Measurements from ENCODE around the gene CELA1.

Gene CELA1

DNA sequence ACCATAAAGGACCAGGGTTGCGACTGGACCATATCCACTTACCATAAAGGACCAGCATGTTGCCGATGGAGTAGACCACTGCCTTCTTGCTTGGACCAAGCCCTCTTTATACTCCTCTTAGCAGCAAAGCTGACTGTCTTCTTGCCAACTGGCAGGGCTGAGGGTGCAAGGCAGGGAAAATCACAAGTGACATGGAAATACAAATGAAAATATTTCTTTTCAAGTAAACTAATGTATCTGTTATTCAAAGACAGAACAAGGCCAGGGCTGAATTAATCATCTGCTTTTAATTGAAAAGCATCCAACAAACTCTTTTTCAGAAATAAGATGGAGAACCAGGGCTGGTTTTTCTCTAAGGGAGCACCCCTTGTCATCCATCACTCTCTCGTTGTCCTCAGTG, at the start of gene CELA1:
TSS of gene CELA1 (minus strand) at position 99 of the 400 bp plus-strand sequence. CDS start at position 58, 41 bp downstream.
- DNase-seq, result no peak

DNA sequence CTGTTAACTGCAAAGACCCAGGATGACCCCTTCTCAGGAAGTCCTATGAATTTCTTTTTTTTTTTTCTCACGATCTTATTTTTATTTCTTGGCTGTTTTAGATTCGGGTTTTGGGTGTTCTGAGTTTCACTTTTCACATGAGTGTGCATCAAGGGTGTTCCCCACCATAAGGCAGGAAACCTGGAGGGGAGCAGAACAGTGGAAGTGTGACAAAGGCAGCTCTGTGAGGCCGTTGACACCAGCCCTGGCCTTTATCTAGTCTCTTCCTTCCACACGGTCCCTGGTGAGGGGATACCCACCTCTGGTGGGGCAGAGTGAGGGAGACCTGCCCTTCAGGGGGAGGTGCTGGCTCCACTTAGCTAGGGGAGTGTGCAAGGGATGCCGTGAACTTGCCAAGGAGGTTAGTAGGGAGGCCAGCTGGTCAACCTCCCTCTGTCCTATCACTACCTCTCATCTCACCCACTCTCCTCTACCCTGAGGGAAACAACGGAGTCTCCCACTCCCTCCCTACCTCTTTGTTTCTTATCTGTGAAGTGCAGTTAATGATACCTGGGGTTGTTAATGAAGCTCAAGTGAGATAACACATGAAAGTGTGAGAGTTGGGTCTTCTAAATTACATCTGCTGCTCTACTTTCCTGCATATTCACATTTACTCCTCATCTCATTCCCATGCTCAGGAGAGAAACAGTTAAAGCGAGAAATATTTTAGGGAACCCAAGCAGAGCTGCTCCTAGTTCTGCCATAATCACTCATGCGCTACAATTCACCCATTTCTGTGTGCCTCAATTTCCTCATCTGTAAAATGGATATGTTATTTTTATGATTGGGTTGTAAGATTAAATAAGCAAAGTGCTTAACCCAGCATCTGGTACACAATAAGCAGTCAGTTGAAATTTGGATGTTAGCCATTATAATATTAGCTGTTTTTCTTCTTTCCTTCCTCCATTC, 49.1 kb upstream of the CELA1 start:
- no peak for DNase-seq

DNA sequence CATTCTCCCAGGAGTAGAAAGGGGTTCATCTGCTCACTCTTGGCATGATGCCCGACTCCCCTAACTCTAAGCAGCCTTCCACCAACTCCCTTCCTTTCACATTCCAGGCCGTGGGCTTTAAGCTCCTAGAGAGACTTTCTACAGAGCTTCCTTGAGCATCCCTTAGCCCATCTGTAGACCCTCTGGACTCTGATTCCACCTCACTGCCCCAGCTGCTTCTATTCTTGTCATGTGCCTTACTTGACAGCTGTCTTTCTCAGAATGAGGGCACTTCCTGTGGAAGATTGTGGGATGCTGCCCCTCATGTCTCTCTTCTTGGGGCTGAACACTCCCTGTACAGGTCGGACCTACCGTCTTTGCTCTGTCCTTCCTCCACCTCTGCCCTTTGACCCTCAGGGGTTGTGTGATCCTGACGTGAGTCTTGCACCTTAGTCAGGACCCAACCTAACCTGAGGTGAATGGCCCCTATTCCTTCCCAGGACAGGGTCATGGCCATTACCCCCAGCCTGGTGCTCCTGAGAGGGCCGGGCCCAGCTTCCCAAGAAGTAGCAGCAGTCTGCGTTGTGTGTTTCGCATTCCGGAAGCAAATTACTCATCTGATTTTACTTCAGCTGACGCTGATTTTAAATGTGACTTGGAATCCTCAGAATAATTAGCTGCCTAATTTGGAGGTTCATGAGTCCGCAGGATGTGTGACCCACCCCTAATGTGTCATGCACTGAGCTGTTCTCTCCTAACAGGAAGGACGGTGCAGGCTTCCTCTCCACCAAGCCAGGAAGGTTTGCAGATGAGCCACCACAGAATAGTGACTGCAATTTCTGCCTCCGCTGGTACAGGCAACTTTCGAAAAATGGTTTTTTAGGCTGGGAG, 47.4 kb upstream of the CELA1 start:
- no peak for DNase-seq

DNA sequence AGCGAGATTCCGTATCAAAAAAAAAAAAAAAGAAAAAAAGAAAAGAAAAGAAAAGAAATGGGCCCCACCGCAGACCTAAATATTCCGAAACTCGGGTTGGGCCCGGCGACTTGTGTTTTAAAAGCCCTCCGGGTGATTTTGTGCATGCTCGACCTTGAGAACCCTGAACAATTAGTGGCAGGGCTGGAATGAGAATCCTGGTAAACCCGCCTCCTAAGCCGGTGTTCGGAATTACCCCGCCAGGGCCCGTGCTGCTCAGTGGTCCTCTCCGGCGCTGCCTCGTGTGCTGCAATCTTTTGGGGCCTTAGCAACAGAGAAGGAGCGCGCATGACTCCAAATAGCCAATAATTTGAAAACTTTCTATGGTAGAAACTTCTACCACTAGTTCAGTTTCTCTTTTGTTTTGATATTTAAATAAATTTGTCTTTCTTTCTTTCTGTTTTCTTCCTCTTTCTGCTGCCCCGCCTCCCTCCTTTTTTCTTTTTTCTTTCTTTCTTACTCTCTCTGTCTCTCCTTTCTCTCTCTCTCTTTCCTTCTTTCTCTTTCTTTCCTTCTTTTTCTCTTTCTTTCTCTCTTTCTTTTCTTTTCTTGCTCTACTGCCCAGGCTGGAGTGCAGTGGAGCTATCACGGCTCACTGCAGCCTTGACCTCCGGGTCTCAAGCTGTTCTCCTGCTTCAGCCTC, 46.2 kb upstream of the CELA1 start:
- DNase-seq, result no peak

DNA sequence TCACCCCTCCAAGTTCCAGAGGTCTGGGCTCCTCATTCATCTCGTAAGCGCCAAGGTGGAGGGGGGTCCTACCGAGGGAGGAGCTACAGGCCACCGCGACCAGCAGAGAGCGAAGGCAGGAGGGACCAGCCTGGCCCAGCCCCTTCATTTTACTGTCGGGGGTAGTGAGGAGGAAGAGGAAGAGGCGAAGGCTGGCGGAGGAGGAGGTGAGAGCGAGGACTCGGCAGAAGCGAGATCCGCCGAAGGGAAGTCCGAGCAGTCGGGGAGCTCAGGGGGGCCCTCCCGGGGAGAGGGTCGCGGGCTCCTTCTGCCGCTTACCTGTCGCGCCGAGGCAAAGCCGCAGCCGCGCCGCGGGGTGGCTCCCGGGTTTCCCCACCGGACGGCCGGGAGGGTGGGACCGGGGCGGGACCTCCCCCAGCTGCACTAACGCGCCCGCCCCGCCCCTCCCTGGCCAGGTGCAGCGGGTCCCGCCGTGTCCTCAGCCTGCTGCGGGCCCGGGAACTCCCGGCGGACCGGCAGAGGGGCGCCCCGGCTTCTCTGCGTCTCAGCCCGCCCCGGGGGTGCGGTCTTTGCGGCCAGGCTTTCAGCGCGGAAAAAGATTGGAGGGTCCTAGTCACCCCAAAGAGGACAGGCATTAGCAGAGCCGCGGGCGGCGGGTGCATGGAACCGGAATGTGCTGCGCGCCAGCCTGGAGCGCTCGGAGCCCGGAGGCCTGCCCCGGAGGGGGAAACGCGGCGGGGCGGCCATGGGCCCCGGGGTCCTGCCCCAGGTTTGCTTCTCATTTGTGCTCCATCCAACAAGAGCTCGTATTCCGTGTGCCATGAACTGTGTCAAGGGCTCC, 45.0 kb upstream of the CELA1 start, which contains the start of gene GALNT6:
TSS of gene GALNT6 (minus strand) at position 124 of the 841 bp plus-strand sequence. CDS start 11,625 bp downstream, outside the sequence.
- DNase-seq, result peak in 1 of 2 donors; percentile 66

GRCh38 chr12:51390891-51391282, 44.4 kb upstream of the CELA1 start:
- peak in 1 of 2 donors; percentile 66 for DNase-seq

DNA sequence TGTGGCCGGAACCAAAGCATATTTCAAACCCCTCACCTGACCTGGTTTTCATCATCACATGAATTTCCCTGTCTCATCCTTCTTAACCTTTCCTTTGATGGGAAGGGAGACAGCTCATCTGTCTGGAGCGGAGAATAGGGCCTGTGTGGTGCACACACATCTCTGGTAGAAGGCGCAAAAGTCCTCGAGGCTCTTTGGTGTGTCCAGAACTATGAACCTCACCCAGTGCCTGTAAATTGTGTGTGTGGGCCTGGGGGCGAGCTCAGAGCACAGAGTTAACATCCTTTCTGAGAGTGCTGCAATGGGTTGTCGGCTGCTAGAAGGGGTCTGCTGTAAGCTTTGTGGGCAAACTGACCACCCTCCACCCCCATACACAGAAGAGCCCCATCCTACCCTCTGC, 44.0 kb upstream of the CELA1 start:
- DNase-seq, result no peak

DNA sequence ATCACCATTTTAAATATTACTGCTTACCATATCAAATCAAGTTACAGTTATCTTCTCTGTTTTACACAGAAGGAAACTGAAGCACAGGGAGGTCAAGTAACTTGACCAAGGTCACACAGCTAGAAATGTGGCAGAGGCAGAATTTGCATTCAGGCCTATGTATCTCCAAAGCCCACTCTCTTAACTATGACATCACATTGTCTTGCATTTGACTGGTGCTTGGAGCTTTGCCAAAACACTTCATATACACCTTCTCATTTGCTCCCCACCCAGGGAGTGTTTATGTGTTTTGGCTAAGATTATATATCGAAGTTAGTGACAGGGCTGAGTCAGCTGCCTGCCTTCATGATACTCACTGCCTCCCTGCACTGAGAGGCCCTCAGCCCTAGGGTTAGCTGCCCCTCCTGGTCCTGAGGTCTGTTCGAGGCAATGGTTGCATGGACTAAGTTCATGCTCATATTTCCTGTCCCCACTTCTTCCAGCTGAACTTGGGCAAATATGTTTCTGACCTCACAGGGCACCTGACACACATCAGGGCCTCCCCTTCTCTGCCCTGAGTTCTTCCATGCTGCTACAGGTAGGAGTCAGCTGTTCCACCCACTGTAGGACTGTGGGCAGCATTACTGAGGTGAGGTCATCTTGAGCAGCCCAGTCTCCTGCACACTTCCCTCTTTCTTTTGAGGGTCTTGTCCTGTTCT, 43.0 kb upstream of the CELA1 start:
- DNase-seq, result no peak

- peak; percentile 37 for DNase-seq
Measured at GRCh38 chr12:51388846-51389245, 42.4 kb upstream of the CELA1 start.

- peak in 1 of 2 donors; percentile 32 for DNase-seq
Measured at GRCh38 chr12:51388069-51388799, 41.8 kb upstream of the CELA1 start.

GRCh38 chr12:51386351-51386750, 39.9 kb upstream of the CELA1 start:
- DNase-seq, result no peak

DNA sequence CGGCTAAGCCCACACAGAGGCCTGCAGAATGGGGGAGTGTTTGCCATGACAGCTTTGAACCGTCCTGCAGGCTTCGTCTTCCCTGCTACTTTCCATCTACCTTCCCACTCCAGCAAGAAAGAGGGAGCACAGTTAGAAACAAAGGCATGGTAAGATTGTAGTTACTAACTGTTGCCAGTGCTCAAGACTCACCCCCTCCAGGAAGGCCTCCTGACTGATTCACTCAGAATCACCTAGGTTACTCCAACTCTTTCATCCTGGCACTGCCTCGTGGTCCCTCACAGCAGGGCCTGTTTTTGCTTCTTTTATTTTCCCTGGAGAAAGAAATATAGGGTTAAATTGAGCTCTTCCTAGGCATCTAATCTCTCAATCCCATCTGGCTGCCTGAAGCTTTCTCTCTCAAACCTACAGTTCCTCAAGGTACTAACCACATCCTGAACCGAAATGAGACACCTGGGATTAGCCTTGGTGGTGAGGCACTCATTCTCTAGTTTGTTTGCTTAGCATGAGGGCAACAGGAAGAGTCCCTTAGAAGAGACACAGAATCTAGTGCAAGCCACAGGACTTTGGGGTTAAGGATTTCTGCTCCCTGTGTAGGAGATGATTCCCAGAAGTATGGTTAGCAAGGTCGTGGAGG, 36.9 kb upstream of the CELA1 start:
- no peak for DNase-seq

DNA sequence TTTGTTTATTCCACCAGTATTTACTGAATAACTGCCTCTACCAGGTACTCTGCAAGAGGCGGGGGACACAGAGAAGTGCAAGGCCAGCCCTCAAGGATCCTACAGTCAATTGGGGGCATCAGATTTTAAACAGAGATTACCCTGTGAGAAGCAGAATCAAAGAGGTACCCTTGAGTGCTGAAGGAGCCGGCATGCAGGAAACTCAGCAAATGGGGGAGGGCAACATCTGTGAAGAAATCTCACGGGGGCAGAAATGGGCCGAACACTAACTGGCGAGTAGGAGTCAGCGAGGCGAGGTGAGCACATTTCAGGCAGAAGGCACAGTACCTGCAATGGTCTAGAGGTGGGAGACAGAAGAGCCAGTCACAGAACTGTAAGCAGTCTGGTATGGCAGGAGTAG, 35.7 kb upstream of the CELA1 start:
- DNase-seq, result no peak

DNA sequence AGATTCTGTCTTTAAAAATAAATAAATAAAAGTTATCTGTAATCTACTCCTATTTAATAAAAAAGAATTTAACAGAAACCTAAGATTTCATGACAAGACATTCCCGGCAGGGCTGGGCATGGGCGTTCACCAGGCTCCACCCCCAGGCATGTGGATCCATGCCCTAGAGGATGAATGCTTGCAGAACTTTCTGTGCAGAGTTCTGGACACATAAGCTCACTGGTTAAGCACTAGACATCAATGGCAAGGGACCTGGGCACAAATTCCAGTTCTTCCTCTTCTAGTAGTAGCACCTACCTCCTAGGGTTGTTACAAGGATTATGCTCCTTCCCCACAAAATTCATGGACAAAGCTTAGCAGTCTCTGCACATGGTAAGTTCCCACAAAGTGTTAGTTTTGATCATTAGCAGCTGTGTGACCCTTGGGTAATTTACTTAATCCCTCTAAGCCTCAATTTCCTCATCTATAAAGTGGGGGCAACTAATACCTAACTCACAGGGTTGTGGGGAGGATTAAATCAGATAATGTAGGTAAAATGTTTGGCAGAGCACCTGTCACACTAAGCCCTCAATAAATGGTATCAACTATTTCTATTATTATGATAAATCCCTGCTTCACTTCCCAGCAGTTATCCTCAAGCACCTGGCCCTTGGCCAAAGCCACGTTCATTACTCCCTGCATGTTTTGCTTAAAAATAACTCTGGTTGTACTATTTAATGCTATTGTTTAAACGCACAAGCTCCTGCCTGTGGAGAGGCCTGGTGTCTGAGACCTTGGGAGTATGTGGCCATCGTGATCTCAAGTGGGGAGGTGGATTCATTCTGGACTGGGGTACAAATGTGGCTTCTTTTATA, 35.0 kb upstream of the CELA1 start:
- no peak for DNase-seq

DNA sequence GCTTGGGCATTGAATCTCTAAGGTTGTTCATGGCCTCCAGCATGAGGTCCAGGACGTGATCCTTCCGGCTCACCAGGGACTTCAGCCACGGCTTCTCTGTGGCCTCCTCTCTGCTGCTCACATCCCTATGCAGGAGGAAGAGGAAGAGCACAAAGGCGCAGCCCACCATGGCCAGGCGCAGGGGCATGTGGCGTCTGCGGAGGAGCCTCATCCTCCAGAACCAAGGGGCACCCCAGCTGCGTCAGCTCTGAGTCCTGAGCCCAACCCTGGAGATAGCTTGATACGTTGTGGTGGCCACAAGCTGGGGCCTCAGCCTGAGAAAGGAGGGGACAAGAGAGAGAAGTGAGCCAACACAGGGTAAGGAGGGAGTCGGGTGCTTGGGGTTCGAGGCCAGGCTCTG, 33.1 kb upstream of the CELA1 start:
- DNase-seq, result no peak

DNA sequence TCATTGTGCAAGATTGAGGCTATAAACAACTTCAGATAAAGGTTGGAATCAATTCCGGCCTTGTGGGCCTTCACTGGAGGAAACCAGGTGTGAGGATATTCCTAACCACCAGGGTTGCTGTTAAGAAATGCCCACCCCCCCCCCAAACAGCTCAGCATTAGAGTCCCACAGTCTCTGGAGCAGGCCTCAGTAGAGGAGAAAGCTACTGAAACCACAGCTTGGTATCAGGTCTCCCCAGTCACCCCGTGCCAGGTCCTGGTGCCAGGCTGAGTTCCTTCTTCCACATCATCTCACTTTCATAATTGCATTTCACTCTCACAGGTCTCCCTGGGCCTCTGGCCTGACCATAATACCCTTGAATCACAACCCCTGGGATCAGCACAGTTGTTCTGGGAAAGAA, 32.3 kb upstream of the CELA1 start:
- DNase-seq, result no peak

DNA sequence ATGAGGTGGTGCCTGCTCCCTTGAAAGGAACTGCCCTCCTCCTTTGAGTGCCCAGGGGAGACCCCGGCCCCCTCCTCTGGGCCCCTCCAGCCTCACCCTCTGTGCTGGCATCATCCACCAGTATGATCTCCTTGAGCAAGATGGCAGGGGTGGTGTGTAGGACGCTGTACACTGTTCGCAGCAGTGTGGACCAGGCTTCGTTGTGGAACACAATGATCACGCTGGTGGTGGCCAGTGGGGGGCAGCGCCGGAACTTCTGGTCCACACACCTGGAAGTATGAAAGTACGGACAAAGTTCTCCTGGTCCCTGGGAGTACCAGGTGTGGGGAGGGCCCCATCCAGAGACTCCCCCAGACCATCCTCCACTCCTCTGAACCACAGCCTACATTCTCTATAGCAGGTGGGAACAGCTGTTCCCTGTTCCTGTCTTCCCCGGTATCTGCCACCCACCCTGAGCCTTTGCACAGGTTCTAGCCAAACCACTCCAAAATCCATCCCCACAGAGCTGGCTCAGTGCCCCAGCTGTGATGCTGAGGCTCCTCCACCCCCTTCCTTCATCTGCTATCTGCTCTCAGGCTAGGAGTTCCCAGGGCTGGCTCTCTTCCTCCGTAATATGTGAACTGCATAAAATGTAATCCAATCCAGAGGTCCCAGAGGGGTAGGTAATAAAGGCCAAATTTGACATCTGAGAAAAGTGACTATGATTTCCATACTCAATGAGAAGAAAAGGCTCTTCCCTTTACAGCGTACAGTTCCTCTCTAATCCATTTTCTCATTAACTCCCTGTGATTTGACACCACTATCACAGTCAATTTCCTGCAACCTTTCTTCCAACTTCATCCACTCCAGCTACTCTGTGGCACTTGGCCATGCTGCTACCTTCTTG, 30.9 kb upstream of the CELA1 start:
- DNase-seq, result peak in 1 of 2 donors; percentile 30

DNA sequence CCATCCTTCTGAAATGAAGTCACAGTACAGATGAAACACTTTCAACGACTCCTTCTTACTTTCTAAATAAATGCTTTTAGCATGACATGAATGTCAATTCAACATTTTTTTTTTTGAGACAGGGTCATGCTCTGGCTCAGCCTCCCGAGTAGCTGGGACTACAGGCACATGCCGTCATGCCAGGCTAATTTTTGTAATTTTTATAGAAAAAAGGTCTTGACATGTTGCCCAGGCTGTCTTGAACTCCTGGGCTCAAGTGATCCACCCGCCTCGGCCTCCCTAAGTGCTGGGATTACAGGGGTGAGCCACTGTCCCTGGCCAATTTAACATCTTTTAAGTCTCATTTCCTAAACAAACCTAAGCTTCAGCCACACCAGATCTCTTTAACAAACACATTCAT, 28.4 kb upstream of the CELA1 start:
- no peak for DNase-seq
